Fibroblast of villous mesenchyme (primary cell): ENCODE measurements around the gene ZNF184. TPM values are rescaled to one million over a fixed set of nuclear protein-coding genes. Genes with fewer than 3 reads are reported as not detected.

ENCODE experiments used
- DNase-seq: peaks from one replicate; pipeline ENCODE4 v3.0.0-alpha.2; 2010; ENCODE audit warnings: low read depth
- H3K4me3 ChIP-seq: 2 replicates; pipeline ENCODE4 v1.5.1; 2011; ENCODE audit warnings: low read depth, mild to moderate bottlenecking, low read length
- total RNA-seq: library from RNA; depleted of rRNA; stranded (reverse); fragments of >200 nt; gene quantifications from 2 replicates; pipeline ENCODE4 v1.2.3, GENCODE V29; 2012
- TF ChIP-seq, protein P1 (sequence below): IDR thresholded peaks from 2 replicates; pipeline ENCODE4 v1.5.1; 2012; ENCODE audit warnings: low read depth, mild to moderate bottlenecking, low read length; ENCODE audit not compliant: insufficient read depth

The ZNF184 gene
- total RNA-seq, 1 donor = 6.9 TPM

DNA sequence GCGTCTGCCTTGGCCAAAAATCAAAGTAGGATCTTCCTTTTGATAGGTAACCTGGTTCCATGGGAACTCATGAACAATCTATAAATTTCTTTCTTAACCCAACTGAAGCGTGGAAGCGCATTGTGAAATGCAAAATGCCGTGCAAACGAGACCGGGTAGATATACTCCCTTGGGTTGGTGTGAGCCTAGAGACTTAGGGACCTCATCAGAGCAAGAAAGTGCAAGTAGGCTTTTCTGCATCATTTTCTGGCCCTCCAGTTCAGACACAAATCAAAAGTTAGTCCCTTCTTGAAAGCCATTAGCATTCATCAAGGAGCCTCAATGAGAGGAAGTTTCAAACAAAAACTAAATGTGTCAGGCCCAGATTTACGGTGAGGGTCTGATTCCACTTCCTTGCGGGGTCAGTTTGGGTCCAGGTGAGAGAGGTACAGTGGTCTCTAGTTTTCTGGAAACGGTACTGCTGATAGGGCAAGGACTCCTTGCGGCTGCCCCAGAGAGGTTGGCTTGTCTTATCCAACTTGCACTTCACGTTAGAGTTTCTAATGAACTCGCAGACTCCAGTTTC, 5.3 kb upstream of the ZNF184 start:
- H3K4me3 ChIP-seq = peak overlapping the region; percentile 92
- DNase-seq = peak; percentile 38
- TF ChIP-seq, protein P1, sequence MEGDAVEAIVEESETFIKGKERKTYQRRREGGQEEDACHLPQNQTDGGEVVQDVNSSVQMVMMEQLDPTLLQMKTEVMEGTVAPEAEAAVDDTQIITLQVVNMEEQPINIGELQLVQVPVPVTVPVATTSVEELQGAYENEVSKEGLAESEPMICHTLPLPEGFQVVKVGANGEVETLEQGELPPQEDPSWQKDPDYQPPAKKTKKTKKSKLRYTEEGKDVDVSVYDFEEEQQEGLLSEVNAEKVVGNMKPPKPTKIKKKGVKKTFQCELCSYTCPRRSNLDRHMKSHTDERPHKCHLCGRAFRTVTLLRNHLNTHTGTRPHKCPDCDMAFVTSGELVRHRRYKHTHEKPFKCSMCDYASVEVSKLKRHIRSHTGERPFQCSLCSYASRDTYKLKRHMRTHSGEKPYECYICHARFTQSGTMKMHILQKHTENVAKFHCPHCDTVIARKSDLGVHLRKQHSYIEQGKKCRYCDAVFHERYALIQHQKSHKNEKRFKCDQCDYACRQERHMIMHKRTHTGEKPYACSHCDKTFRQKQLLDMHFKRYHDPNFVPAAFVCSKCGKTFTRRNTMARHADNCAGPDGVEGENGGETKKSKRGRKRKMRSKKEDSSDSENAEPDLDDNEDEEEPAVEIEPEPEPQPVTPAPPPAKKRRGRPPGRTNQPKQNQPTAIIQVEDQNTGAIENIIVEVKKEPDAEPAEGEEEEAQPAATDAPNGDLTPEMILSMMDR = no peak

DNA sequence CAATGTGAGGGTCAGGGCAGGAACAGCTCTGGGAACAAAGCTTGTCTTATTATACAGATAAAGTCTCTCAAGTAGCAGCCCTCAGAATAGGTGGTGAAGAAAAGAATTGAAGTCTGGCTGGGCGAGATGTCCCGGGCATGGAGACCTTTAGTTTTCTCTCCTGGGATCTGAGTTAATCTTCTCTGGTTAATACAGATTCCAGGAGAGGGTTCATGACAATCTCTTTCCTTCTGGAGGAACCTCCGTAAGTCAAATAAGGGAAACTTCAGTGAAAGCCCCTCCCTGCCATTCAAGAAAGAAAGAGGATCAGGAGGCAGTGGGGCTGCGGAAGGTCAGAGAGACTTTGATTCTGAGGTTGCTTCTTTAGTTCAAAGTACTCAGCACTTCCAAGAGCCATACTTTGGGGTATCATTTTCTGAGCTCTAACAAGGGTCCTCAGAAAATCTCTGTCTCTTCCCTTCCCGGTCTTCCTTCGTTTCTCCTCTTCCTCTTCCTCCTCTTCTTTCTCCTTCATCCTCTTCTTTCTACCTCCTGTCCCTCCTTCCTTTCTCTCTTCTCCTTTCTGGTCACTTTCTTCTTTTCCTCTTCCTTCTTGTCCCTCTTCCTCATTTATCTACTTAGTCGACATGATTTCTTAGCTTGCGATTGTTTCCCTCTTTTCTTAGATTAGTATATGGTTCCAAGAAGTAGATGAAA, 4.6 kb upstream of the ZNF184 start:
- no peak for DNase-seq
- TF ChIP-seq, protein P1 = no peak
- peak overlapping the region; percentile 92 for H3K4me3 ChIP-seq

DNA sequence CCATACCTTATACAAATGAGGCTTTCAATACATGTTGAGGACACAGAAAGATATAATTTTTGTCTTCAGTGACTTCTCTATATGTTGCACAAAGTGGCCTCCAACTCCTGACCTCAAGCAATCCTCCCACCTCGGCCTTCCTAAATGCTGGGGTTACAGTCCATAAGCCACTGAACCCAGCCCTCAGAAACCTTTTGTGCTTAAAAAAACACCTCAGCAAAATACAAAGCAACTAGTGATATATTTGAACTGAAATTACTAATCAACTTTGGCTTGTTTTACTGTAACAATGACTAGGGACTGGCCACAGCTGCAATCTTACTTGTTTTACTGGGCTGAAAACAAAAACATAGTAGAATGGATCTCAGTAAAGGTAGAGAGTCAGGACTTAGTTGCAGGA, 3.2 kb upstream of the ZNF184 start:
- no peak for DNase-seq
- TF ChIP-seq, protein P1 = no peak
- H3K4me3 ChIP-seq = no peak overlapping the region

DNA sequence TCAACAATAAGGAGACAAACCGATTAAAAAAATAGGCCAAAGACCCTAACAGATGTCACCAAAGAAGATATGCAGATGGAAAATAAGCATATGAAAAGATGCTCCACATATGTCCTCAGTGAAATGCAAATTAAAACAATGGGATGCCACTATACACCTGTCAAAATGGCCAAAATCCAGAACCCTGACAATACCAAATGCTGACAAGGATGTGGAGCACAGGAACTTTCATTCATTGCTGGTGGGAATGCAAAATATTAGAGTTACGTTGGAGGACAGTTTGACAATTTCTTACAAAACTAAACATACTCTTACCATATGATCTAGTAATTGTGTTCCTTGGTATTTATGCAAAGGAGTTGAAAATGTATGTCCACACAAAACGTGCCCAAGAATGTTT, 1.8 kb upstream of the ZNF184 start:
- DNase-seq = no peak
- TF ChIP-seq, protein P1 = no peak
- no peak overlapping the region for H3K4me3 ChIP-seq

DNA sequence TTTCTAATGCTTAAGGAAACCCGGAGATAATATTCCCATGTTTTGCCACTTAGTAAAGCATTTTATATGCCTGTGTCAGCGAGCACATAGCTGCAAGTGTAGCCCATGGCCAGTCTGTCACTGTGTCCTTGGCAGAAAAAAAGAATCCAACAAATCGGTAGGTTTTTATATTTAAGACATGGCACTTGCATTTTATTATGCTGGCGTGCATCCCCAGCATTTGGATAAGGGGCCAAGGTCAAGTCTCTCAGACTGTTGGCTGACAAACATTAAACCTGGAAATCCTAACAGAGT, 1.2 kb upstream of the ZNF184 start:
- no peak for DNase-seq
- no peak overlapping the region for H3K4me3 ChIP-seq
- TF ChIP-seq, protein P1 = no peak

DNA sequence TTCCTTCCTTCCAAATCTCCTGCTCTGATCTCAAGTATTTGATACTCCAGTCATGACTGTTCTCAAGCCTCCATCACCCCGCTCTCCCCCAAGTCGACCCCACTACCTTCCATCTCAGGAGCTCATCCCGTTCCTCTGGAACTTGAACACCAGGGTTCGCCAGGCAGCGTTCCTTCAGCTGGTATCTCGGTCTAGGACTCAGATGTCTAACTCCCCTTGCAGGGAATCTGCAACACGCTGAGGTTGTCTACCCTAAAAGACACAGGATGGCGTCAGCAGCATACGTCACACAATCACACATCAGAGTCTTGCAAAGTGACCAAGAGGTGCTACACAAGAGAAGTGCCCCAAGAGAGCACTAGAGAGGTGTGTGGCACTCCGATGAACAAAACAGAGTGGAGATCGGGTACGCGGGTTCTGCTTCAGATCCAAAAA, 706 bp downstream of the ZNF184 start:
- DNase-seq = peak; percentile 76
- TF ChIP-seq, protein P1 = no peak
- H3K4me3 ChIP-seq = peak overlapping the region; percentile 95
